HEK293T (cell line): ENCODE data around the gene SUV39H1.

Source experiments
- CTCF ChIA-PET: fragments of 350-600 bp; formaldehyde crosslinking; extraction: SDS; loops from one replicate; lab custom pipeline; 2021; ENCODE audit warnings: antibody characterized with exemption, inconsistent platforms; lab: Yijun Ruan, JAX
- POLR2A ChIA-PET: fragments of 350-600 bp; formaldehyde crosslinking; extraction: SDS; loops from one replicate; lab custom pipeline; 2020; ENCODE audit warnings: antibody characterized with exemption, inconsistent platforms; lab: Yijun Ruan, JAX
- DNase-seq: peaks from one replicate; pipeline ENCODE4 v3.0.0; 2012; ENCODE audit warnings: mixed read lengths; ENCODE audit errors: extremely low spot score
- ARNT ChIP-seq: fragments of 450-650 bp; IDR thresholded peaks from 2 replicates; pipeline ENCODE4 v1.6.1; 2017; ENCODE audit warnings: mild to moderate bottlenecking
- BHLHE40 ChIP-seq: fragments of 450-650 bp; IDR thresholded peaks from 2 replicates; pipeline ENCODE4 v1.6.1; 2016; ENCODE audit warnings: mild to moderate bottlenecking, moderate library complexity, borderline replicate concordance
- CTBP1 ChIP-seq: fragments of 450-650 bp; IDR thresholded peaks from 2 replicates; pipeline ENCODE4 v1.6.1; 2016; ENCODE audit warnings: borderline replicate concordance
- ELF4 ChIP-seq: fragments of 450-650 bp; IDR thresholded peaks from 2 replicates; pipeline ENCODE4 v1.6.1; 2017; ENCODE audit warnings: antibody characterized with exemption
- FOXA1 ChIP-seq: fragments of 450-650 bp; IDR thresholded peaks from 2 replicates; pipeline ENCODE4 v1.6.1; 2016; ENCODE audit warnings: mild to moderate bottlenecking
- FOXK2 ChIP-seq: fragments of 450-650 bp; IDR thresholded peaks from 2 replicates; pipeline ENCODE4 v1.6.1; 2016; ENCODE audit warnings: mild to moderate bottlenecking
- FOXM1 ChIP-seq: fragments of 450-650 bp; IDR thresholded peaks from 2 replicates; pipeline ENCODE4 v1.6.1; 2017; ENCODE audit warnings: mild to moderate bottlenecking, borderline replicate concordance
- HDGF ChIP-seq: fragments of 450-650 bp; IDR thresholded peaks from 2 replicates; pipeline ENCODE4 v1.6.1; 2017; ENCODE audit warnings: antibody characterized with exemption, borderline replicate concordance
- L3MBTL2 ChIP-seq: fragments of 450-650 bp; conservative IDR thresholded peaks from 2 replicates; pipeline ENCODE4 v1.6.1; 2016; ENCODE audit warnings: mild to moderate bottlenecking
- LEF1 ChIP-seq: fragments of 450-650 bp; IDR thresholded peaks from 2 replicates; pipeline ENCODE4 v1.6.1; 2017; ENCODE audit warnings: mild to moderate bottlenecking, borderline replicate concordance
- NFRKB ChIP-seq: fragments of 450-650 bp; IDR thresholded peaks from 2 replicates; pipeline ENCODE4 v1.6.1; 2016; ENCODE audit warnings: mild to moderate bottlenecking, moderate library complexity
- SP1 ChIP-seq: fragments of 450-650 bp; IDR thresholded peaks from 2 replicates; pipeline ENCODE4 v1.6.1; 2017
- SUZ12 ChIP-seq: fragments of 450-650 bp; IDR thresholded peaks from 2 replicates; pipeline ENCODE4 v1.6.1; 2016; ENCODE audit warnings: mild to moderate bottlenecking
- TARDBP ChIP-seq: fragments of 450-650 bp; IDR thresholded peaks from 2 replicates; pipeline ENCODE4 v1.6.1; 2016
- ZNF384 ChIP-seq: fragments of 450-650 bp; IDR thresholded peaks from 2 replicates; pipeline ENCODE4 v1.6.1; 2016
- TF ChIP-seq, protein P1 (sequence below): fragments of 450-650 bp; IDR thresholded peaks from 2 replicates; pipeline ENCODE4 v1.6.1; 2016

The SUV39H1 gene

DNA sequence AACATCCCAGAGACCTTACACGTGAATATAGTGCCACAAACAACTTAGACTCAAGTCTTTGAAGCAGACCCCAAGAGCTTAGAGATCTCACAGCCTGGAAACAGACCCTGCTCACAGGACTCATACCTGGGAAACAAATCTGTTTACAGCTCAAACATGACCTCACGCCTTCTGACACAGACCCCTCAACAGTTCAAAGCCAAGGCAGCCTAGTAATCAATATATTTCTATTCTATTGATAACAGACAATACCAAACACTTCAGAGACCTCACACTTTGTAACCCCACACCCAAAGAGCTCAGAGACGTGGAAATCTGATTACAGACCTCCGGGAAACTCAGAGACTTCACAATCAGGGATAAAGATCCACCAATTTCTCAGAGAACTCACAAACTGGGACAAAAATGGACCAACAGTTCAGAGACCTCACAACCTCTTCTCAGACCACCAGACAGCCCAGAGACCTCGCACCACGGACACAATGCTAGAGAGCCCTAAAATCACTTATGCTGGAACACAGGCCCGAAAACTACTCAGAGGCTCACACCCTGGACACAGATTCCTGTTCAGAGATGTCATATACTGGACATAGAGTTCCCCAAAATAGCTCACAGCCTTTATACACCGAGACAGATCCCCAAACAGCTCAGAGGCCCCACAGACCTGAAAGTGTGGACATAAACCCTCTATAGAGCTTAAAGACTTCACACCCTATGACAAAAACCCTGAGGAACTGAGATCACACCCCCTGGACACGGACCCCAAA is 14.8 kb downstream of the SUV39H1 start:
- CTCF ChIA-PET: no interaction called here
- POLR2A ChIA-PET: interaction anchor here (1.0 to 1.2 kb wide), 3 partner anchors 12 to 35 kb away, joined by 3 read pairs; no protein-coding TSS in a partner anchor
- no peak for TF ChIP-seq CTBP1
- TF ChIP-seq SUZ12: no peak
- TF ChIP-seq SP1: no peak
- no peak for TF ChIP-seq ARNT
- TF ChIP-seq ZNF384: no peak
- no peak for TF ChIP-seq ELF4
- no peak for TF ChIP-seq FOXM1
- no peak for TF ChIP-seq LEF1
- TF ChIP-seq, protein P1, sequence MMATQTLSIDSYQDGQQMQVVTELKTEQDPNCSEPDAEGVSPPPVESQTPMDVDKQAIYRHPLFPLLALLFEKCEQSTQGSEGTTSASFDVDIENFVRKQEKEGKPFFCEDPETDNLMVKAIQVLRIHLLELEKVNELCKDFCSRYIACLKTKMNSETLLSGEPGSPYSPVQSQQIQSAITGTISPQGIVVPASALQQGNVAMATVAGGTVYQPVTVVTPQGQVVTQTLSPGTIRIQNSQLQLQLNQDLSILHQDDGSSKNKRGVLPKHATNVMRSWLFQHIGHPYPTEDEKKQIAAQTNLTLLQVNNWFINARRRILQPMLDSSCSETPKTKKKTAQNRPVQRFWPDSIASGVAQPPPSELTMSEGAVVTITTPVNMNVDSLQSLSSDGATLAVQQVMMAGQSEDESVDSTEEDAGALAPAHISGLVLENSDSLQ: no peak
- TF ChIP-seq HDGF: no peak
- TF ChIP-seq FOXK2: no peak
- TF ChIP-seq FOXA1: no peak
- TF ChIP-seq BHLHE40: no peak
- TF ChIP-seq L3MBTL2: no peak
- no peak for DNase-seq

DNA sequence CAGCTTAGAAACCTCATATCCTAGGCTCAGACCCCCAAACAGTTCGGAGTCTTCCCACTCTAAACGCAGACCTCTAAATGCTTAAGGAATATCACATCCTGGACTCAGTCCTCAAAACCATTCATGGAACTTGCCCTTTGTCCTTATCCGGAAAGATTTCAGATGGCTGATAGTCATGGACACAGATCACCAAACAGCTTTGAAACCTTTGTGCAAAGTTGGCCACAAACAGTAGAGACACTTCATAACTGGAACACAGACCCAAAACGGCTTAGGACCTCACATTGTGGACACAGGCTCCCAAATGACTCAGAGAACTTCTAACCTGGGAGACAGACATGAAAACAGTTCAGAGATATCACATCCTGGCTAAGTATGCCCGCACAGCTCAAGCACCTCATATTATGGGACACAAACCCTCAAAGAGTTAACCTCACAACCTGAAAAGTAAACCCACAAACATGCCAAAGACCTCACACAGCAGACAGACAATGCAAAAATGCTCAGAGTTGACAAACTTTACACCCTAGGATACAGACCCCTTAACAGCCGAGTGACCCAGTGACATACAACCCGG is 15.5 kb downstream of the SUV39H1 start:
- no peak for TF ChIP-seq LEF1
- TF ChIP-seq NFRKB: no peak
- TF ChIP-seq FOXA1: no peak
- TF ChIP-seq HDGF: no peak
- no peak for TF ChIP-seq L3MBTL2
- no peak for TF ChIP-seq FOXM1
- TF ChIP-seq SUZ12: no peak
- no peak for TF ChIP-seq FOXK2
- TF ChIP-seq, protein P1: no peak
- no peak for TF ChIP-seq SP1
- TF ChIP-seq BHLHE40: no peak
- TF ChIP-seq ZNF384: no peak
- TF ChIP-seq ELF4: no peak
- TF ChIP-seq ARNT: no peak
- no peak for TF ChIP-seq CTBP1
- no peak for TF ChIP-seq TARDBP
- ChIA-PET CTCF (no interaction called here), POLR2A (interaction anchor here (1.0 to 1.2 kb wide), 3 partner anchors 13 to 36 kb away, joined by 3 read pairs; no protein-coding TSS in a partner anchor)
- DNase-seq: no peak

DNA sequence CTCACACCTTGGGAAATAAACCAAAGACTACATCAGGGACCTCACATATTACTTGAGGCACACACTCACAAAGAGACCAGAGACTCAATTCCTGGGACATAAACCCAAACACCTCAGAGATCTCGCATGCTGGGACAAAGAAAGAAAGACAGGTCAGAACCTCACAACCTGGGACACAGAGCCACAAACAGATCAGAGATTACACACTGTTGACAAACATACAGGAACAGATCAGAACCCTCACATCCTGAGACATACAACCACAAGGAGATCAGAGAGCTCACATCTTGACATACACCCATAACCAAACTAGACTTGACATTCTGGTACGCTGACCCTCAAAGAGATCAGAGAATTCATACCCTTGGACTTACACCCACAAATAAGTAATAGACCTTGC is 17.3 kb downstream of the SUV39H1 start:
- CTCF ChIA-PET: no interaction called here
- POLR2A ChIA-PET: interaction anchor here (2.9 kb wide), 1 partner anchor 23 kb away, joined by 6 read pairs; no protein-coding TSS in a partner anchor
- TF ChIP-seq SP1 (no peak), SUZ12 (no peak), TARDBP (no peak), FOXA1 (no peak), FOXK2 (no peak), ZNF384 (no peak), CTBP1 (no peak), L3MBTL2 (no peak), HDGF (no peak), BHLHE40 (no peak), ELF4 (no peak), FOXM1 (no peak), ARNT (no peak), NFRKB (no peak), LEF1 (no peak)
- TF ChIP-seq, protein P1: no peak
- DNase-seq: no peak

GRCh38 chrX:48714573-48714972 is 18.0 kb downstream of the SUV39H1 start:
- DNase-seq: no peak
- ChIA-PET CTCF (no interaction called here), POLR2A (interaction anchor here (2.9 kb wide), 1 partner anchor 22 kb away, joined by 6 read pairs; no protein-coding TSS in a partner anchor)
- no peak for TF ChIP-seq CTBP1
- no peak for TF ChIP-seq ELF4
- no peak for TF ChIP-seq L3MBTL2
- no peak for TF ChIP-seq HDGF
- TF ChIP-seq BHLHE40: no peak
- no peak for TF ChIP-seq TARDBP
- no peak for TF ChIP-seq SP1
- no peak for TF ChIP-seq LEF1
- no peak for TF ChIP-seq NFRKB
- TF ChIP-seq ARNT: no peak
- TF ChIP-seq SUZ12: no peak
- no peak for TF ChIP-seq FOXK2
- no peak for TF ChIP-seq FOXM1
- TF ChIP-seq ZNF384: no peak
- TF ChIP-seq, protein P1: no peak
- TF ChIP-seq FOXA1: no peak

DNA sequence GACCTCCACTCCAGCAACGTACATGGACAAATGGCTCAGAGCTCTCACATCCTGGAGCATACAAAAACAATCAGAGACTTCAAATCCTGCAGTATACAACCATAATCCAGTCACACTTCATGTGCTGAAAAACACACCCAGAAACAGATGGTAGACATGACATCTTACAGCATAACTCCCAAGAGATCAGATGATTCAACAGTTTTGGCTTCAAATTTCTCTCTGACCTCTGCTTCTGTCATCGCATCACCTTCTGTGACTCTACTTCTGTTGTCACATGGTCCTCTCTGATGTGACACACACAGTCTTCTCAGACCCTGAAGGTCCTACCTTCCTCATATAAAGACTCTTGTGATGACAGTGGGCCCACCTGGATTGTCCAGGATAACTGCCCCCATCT is 18.5 kb downstream of the SUV39H1 start:
- ChIA-PET CTCF (no interaction called here), POLR2A (interaction anchor here (2.9 kb wide), 1 partner anchor 22 kb away, joined by 6 read pairs; no protein-coding TSS in a partner anchor)
- TF ChIP-seq CTBP1 (no peak), ARNT (no peak), SP1 (no peak), FOXM1 (no peak), ZNF384 (no peak), LEF1 (no peak), SUZ12 (no peak), HDGF (no peak), FOXA1 (no peak), NFRKB (no peak), FOXK2 (no peak), ELF4 (no peak)
- DNase-seq: no peak
